ENCODE measurements around the gene POLR3A. TPM values are rescaled to one million over a fixed set of nuclear protein-coding genes. Genes with fewer than 3 reads are reported as not detected.

Gene POLR3A
- total and polyA plus RNA-seq, 2 donors (not counting 1 experiment from before 2014, with no cell fraction given): 11.6 to 16.8 TPM

DNA sequence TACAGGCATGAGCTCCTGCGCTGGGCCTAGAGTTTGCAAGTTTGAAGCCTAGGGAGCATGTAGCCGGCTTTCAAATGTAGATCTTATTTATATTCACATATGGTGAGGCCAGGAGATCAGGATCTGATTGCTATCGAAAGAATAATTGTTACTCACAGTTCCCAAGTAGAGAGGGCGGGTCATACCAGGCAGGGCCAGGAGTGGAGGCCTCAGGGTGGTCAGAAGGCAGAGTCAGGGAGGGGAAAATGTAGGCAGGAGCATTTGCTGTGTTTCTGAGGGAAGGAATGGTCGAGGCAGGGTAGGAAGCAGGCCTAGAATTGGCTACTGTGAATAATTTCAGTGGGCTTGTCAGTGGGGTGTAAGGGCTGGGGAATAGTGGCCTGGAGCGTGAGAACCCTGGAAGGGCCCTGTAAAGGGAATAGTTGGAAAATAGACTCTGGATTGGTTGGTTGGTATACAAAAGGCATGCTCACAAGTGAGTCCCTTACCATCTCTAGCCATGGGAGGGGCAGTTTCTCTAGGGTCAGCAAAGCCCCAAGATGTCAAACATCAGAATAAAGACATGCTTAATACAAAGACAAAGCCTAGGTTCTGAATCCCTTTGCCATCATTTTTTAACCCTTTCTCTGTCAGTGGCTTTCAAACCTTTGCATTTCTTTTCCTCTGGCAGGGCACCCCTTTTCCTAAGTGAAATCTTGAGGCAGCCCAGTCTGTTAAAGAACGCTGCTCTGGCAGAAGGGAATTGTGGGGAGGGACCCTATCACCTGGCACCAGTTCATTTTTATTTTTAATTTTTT, 66.8 kb downstream of the POLR3A start:
- Histone ChIP-seq H3K36me3 (ENCODE audit: control insufficient read depth, insufficient read depth, low read length) (no peaks in the 10 kb centered on the region), H3K4me1 (ENCODE audit: control insufficient read depth, extremely low read depth, insufficient read depth, low read length) (no peaks in the 10 kb centered on the region), H3K9ac (ENCODE audit: insufficient read depth, low read length) (no peak overlapping the region), H3K27me3 (ENCODE audit: control insufficient read depth, insufficient read depth, low read length) (no peaks in the 10 kb centered on the region), H3K9me3 (ENCODE audit: control insufficient read depth, insufficient read depth, low read depth, low read length) (no peaks in the 10 kb centered on the region), H2AFZ (ENCODE audit: low read length) (no peak overlapping the region), H3K4me3 (replicated peaks in 1 of 4; ENCODE audit: control extremely low read depth in 1 of 4, insufficient read depth in 1 of 4, low read depth in 3 of 4, low read length in 4 of 4) (no peak overlapping the region), H3K27ac (ENCODE audit: insufficient read depth, low read length) (no peak overlapping the region), H3K79me2 (ENCODE audit: control insufficient read depth, insufficient read depth, low read length) (no peaks in the 10 kb centered on the region), H4K20me1 (ENCODE audit: control insufficient read depth, extremely low read depth, insufficient read depth, low read length) (no peaks in the 10 kb centered on the region), H3K4me2 (ENCODE audit: extremely low read depth, insufficient read depth, low read length) (no peak overlapping the region)
- TF ChIP-seq CTCF (conservative IDR thresholded peaks at IDR 0.05 in 1 of 2, IDR thresholded peaks at IDR 0.05 in 1 of 2; ENCODE audit: low read depth in 1 of 2, low read length in 2 of 2): no peak
- TF ChIP-seq EZH2 (IDR thresholded peaks at IDR 0.05; ENCODE audit: low read length, missing control alignments): no peak
- no peak for DNase-seq (ENCODE audit: low read depth in 2 of 2)

GRCh38 chr10:77961668-77962067, 67.6 kb downstream of the POLR3A start:
- no peaks in the 10 kb centered on the region for H3K27me3 ChIP-seq (ENCODE audit: control insufficient read depth, insufficient read depth, low read length)
- H3K9ac ChIP-seq (ENCODE audit: insufficient read depth, low read length): no peak overlapping the region
- no peaks in the 10 kb centered on the region for H3K4me1 ChIP-seq (ENCODE audit: control insufficient read depth, extremely low read depth, insufficient read depth, low read length)
- H3K79me2 ChIP-seq (ENCODE audit: control insufficient read depth, insufficient read depth, low read length): no peaks in the 10 kb centered on the region
- TF ChIP-seq CTCF (conservative IDR thresholded peaks at IDR 0.05 in 1 of 2, IDR thresholded peaks at IDR 0.05 in 1 of 2; ENCODE audit: low read depth in 1 of 2, low read length in 2 of 2): no peak
- TF ChIP-seq EZH2 (IDR thresholded peaks at IDR 0.05; ENCODE audit: low read length, missing control alignments): no peak
- no peak overlapping the region for H2AFZ ChIP-seq (ENCODE audit: low read length)
- no peak for DNase-seq (ENCODE audit: low read depth in 2 of 2)
- no peaks in the 10 kb centered on the region for H4K20me1 ChIP-seq (ENCODE audit: control insufficient read depth, extremely low read depth, insufficient read depth, low read length)
- H3K4me3 ChIP-seq (replicated peaks in 1 of 4; ENCODE audit: control extremely low read depth in 1 of 4, insufficient read depth in 1 of 4, low read depth in 3 of 4, low read length in 4 of 4): no peak overlapping the region
- no peaks in the 10 kb centered on the region for H3K9me3 ChIP-seq (ENCODE audit: control insufficient read depth, insufficient read depth, low read depth, low read length)
- H3K4me2 ChIP-seq (ENCODE audit: extremely low read depth, insufficient read depth, low read length): no peak overlapping the region
- H3K36me3 ChIP-seq (ENCODE audit: control insufficient read depth, insufficient read depth, low read length): no peaks in the 10 kb centered on the region
- no peak overlapping the region for H3K27ac ChIP-seq (ENCODE audit: insufficient read depth, low read length)

DNA sequence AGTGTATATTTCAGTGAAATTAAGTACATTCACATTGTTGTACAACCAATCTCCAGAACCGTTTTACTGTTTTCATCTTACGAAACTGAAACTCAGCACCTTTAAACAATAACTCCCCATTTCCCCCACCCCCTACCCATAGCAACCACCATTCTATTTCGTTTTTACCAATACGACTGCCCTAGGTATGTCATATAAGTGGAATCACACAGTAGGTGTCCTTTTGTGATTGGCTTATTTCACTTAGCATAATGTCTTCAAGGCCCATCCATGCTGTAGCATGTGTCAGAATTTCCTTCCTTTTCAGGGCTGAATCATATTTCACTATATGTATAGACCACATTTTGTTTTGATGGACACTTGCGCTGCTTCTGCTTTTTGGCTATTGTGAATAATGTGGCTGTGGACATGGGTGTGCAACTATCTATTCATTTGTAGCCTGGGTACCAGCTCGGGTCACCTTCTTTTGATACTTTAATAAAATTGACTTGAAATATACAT, 68.4 kb downstream of the POLR3A start:
- Histone ChIP-seq H3K27me3 (ENCODE audit: control insufficient read depth, insufficient read depth, low read length) (no peaks in the 10 kb centered on the region), H3K4me1 (ENCODE audit: control insufficient read depth, extremely low read depth, insufficient read depth, low read length) (no peaks in the 10 kb centered on the region), H3K4me3 (replicated peaks in 1 of 4; ENCODE audit: control extremely low read depth in 1 of 4, insufficient read depth in 1 of 4, low read depth in 3 of 4, low read length in 4 of 4) (no peak overlapping the region), H3K9me3 (ENCODE audit: control insufficient read depth, insufficient read depth, low read depth, low read length) (no peaks in the 10 kb centered on the region), H4K20me1 (ENCODE audit: control insufficient read depth, extremely low read depth, insufficient read depth, low read length) (no peaks in the 10 kb centered on the region), H2AFZ (ENCODE audit: low read length) (no peak overlapping the region), H3K27ac (ENCODE audit: insufficient read depth, low read length) (no peak overlapping the region), H3K36me3 (ENCODE audit: control insufficient read depth, insufficient read depth, low read length) (no peaks in the 10 kb centered on the region), H3K79me2 (ENCODE audit: control insufficient read depth, insufficient read depth, low read length) (no peaks in the 10 kb centered on the region), H3K9ac (ENCODE audit: insufficient read depth, low read length) (no peak overlapping the region), H3K4me2 (ENCODE audit: extremely low read depth, insufficient read depth, low read length) (no peak overlapping the region)
- DNase-seq (ENCODE audit: low read depth in 2 of 2): no peak
- TF ChIP-seq EZH2 (IDR thresholded peaks at IDR 0.05; ENCODE audit: low read length, missing control alignments) (no peak), CTCF (conservative IDR thresholded peaks at IDR 0.05 in 1 of 2, IDR thresholded peaks at IDR 0.05 in 1 of 2; ENCODE audit: low read depth in 1 of 2, low read length in 2 of 2) (no peak)

Measured in fibroblast of lung (primary cell).